Hypothalamus (tissue), 51 donors: ENCODE measurements around the gene CCDC110.

Experiments used
- DNase-seq, 51 donors: peaks; one replicate each; lab custom pipeline; 2025; lab: John Stamatoyannopoulos, UW

CCDC110 gene

DNA sequence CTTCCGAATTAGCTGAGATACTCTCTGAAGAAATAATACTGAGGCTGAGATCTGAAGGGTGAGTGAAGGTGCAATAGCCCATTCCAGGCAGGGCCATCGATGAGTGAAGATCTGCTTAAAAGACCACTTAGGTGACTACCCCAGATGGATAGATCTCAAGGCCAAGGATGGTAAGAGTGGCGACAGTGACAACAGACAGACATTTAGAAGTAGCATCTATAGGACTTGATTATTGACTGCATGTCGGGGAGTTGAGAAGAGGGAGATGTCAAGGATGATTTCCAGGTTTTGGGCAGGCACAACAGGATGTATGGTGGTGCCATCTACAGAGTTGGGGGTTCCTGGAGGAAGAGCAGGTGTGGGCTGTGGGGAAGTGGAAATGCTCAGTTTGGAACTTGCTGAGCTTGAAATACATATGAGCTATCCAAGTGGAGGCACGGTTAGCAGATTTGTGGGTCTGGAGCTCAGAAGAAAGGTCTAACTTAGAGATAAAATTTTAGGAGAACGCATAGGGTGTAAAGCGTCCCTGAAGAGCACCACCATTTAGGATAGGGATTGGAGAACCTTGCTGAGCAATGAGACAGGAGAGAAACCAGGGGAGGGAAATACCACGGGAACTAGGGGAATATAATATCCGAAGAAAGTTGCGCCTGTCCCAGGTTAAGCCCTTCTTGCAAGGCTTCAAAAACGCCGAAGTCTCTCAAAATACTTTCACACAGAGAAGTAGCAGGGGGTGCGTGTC lies 46.5 kb downstream of the CCDC110 start:
- DNase-seq, result peak in 8 of 51 donors; percentile 6 to 68 (median 29)

DNA sequence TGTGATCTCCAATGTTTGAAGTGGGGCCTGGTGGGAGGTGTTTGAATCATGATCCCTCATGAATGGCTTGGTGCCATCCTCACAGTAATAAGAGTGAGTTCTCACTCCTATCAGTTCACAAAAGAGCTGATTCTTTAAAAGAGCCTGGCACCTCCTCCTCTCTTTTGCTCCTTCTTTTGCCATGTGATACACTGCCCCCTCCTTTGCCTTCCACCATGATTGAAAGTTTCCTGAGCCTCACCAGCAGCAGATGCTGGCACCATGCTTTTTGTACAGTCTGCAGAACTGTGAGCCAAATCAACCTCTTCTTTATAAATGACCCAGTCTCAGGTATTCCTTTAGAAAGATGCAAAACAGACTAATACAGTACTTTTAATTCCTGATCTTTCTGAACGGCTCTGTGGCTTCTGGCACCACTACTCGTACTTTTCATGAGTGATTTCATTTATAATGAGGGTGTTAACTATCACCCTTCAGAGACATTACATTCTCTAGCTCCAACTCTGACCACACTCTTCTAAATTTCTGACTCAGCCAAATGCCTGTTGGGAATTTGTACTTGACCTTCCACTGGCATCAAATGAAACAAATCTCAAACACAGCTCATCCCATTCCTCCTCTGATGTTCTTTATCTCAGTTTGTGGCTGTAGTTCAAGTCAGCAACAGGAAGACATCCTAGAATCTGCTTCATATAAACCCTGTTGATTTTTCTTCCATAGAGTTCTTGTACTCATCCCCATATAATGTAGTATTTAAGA lies 50.0 kb downstream of the CCDC110 start:
- no peak for DNase-seq

DNA sequence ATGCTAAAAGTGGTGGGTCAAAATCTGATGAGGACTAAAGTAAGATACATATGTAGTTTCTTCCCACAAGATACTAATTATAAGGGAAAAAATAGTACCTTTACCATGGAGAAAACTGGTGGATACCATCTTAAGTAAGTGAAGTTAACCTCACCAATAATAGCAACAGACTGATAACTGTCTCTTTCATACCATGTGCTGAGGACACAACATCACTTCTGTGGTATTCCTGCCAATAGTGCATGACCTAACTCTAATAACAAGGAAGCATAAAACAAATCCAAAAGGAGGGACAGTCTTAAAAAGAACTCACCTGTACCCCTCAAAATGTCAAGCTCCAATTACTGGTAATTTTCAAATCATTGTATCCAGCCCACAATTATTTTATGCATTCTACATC lies 54.6 kb downstream of the CCDC110 start:
- DNase-seq, result no peak

DNA sequence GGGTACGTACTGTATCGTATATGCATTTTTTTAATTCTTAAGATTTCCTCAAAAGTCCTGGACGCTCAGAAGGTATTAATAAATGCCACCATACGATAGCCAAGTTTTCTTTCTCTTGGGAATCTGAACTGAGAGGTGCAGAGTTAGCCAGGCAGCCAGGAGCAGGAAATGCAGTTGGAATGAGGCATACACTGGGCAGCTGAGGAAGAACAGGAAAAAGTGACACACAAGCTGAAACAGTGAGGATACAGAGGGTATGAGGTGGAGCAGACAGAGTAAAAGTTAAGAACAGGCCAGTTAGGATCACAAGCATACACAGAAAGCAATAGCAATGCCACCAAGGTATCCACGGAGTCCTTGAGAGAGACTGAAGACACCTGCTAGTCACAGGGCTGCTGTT lies 59.1 kb downstream of the CCDC110 start:
- DNase-seq, result no peak

DNA sequence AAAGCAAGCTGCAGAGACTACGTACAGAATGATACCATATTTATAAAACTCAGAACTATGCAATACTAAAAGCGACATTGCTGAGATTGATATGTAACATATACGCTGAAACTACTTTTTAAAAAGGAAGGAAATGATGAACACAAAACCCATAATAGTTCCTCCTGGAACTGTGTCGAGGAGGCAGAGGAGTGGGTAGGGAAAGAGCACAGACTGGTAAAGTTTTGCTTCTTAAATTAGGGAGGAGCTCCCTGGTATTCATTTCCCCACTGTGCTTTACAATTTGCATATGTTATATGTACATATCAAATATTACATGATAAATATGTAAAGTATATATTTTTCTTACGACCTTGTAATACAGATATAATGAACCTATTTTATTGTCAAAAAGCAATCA lies 59.7 kb downstream of the CCDC110 start:
- DNase-seq, result no peak

DNA sequence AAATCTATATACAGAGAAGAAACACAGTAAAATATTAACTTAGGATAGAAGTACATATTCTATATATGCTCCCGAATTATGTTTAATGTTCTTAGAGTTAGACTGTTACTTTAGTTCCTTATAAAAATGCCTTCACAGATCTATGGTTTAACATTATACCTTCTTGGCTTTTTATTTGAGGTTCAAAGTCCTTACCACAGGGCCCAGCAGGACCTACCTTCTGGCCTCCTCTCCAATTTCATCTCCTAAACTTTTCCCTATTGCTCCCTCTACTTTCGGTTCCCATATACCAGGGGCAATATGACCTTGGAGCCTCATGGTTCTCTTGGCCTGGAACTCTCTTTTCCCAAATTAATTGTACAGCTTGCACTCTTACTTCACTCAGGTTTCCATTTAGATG lies 63.1 kb downstream of the CCDC110 start:
- DNase-seq, result no peak

DNA sequence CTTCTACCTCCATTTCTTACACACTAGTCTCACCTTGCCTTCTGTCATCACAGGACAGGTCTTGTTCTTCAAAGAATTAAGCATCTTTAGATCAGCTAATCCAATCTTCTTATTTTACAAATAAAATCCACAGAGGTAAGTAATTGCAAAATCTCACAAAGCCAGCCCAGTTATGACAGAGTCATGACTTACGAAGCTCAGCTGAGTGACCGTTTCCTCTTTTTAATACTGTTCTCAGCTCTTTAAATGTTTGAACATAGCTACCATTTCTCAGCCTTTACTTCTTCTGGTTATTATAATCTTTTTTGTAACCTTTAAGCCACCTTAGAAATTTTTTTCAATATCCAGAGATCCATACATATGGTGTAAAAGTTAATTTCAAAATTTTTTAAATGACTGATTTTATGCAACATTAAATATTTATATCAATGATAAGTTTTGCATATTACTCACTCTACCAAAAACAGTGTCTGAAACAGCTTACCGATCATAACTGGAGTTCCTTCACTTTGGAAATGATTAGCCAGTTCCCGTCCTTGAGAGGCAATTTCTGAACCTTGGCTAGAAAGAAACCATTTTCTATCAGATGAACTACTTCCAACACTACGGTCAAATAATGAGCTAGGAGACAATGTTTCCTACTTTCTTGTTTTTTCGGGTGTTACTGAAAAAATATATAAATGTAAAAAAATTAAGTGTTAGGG lies 66.1 kb downstream of the CCDC110 start:
- no peak for DNase-seq

DNA sequence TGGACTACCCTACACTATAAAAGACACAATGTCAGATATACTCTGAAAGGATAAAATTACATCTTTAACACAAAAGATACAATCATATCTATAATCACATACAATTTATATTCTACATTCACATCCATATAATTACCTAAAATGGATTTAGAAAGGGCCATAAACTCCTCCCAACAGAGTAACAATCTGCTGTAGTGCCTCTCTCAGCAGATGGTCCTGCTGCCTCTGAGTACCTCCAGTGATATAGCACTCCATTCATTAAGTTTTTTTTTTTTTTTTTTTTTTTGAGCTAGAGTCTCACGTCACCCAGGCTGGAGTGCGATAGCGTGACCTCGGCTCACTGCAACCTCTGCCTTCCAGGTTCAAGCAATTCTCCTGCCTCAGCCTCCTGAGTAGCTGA lies 67.5 kb downstream of the CCDC110 start:
- DNase-seq, result no peak

DNA sequence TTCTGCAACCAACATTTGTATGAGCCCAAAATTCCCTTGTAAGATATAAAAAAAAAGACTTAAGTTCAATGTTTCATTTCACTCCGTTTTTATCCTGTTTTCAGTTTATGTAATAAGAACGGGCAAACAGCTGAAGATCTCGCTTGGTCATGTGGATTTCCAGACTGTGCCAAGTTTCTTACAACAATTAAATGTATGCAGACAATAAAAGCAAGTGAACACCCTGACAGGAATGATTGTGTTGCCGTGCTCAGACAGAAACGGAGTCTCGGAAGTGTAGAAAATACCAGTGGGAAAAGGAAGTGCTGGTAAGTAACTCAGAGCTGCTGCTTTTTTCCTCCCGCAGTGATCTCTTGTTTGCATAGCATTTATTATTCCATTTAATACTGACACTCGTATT lies 72.1 kb downstream of the CCDC110 start:
- no peak for DNase-seq

DNA sequence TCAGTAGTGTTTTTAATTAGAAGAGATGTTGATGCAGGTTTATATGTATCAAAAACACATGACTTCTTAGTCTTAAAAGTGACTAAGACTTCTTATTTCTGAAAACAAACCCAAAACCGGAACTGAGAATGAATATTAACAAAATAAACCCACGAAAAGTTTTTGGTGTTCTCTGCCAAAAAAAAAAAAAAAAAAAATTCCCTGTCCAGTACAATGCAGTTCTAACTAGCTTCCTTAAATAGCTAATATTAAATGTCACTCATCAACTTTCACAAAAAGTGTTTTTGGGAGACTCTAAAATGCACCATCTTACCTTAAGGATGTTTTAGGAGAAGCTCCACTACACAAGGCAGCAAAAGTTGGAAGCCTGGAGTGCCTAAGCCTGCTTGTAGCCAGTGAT lies 72.9 kb downstream of the CCDC110 start:
- no peak for DNase-seq

DNA sequence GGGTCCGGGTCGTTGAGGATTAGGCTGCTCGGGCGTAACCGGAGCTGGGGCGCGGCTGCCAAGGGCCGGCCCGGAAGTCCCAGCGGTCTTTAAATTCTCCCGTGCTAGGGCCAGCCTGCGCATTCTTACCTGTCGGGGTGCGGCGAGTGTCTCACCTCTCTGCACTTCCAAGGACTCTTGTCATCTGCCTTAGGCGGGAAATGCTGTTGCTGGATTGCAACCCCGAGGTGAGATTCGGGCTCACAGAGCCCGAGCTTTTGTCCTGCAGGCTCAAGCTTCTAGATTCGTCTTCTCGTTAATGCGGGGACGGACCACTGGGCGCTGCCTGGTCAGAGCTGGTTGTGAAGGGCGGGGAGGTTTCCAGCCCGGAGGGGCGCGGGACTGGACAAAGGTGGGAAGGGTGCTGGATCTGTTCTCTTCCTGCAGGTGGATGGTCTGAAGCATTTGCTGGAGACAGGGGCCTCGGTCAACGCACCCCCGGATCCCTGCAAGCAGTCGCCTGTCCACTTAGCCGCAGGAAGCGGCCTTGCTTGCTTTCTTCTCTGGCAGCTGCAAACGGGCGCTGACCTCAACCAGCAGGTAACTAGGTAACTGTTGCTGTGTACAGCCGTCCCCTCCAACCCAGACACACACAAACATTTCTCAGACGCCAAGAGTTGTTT lies 74.7 kb downstream of the CCDC110 start, which contains the start of gene ANKRD37:
TSS of gene ANKRD37 (plus strand) at position 118 of the 662 bp plus-strand sequence. CDS start at position 201, 83 bp downstream.
- DNase-seq, result peak in 32 of 51 donors; percentile 12 to 79 (median 54)

DNA sequence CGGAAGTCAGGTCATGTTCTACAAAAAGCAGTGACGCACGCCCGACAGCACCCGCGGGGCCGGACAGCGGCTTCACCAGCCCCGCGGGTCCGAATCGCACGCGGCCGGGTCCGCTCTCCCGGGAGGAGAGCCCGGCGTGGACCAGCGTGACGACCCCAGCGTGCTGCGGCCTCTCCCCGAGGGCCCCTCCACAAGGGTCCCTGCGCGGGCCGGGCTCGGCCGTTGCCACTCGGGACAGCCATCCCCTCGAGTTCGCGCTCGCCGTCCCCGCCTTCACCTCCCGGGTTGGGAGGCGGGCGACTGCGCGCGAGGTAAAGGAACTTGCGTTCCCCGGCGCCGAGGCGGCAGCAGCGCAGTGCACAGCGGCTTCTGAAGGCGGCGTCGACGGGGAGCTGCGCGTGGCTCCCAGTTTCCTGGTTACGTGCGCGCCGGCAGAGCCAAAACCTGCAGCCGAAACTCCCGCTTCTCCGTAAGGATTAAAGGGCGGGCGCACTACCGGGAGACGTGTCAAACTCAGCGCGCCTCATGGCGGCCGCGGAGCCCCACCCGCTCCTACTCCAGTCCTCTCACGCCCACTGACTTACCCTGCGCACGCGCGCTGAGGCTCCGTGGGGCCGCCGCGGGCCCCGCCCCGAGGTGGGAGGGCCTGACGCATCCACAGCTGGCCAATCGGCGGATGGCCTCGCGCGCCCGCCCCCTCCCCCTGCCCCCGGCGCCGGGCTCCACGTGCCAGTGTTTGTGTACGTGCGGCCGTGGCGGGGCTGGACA lies 75.4 kb downstream of the CCDC110 start:
- DNase-seq, result peak; percentile 58 to 99 (median 95)

DNA sequence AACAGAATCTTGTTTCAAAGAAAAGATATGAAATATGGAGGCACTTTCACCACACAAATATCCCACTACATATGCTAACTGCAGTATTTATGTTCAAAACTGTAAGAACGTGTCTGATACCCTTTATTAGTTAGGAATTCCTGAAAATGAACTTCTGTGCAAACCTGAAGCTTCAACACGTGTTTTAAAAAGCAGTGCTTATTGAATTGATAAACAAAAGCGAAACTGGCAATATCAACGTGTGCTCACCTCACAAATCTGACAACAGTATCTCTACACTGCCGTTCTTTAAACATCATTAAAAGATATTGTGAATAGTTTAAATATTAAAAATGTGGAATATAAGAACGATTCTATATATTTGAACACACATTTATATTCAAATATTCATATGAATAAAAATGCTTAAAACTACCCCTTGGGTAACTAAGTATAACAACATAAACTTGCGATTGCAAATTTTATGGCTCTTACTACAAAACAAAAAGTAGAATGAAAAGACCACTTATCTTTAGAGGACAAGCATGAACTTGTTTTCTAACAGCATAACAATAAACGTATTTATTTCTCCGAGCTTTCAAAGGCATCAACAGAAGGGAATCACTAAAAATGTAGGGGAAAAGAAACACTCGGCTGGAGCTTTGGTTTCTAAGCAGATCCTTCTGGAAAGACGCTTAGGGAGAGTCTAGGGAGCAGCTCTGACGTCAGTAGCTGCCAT lies 76.1 kb downstream of the CCDC110 start, which contains the start of gene LRP2BP:
TSS of gene LRP2BP (minus strand) at position 687 of the 718 bp plus-strand sequence. CDS start 17,738 bp downstream, outside the sequence.
- peak in 1 of 51 donors; percentile 65 for DNase-seq
